Heart left ventricle (tissue), 16 donors: ENCODE measurements around the gene GTPBP3. TPM values are rescaled to one million over a fixed set of nuclear protein-coding genes. Genes with fewer than 3 reads are reported as not detected.

Experiments used
- ATAC-seq, 4 donors: fragments of 200-7000 bp; cut with Tn5 transposase; one replicate each; pipeline ENCODE4 v1.9.1; 2020 to 2022; ENCODE audit warnings: moderate library complexity in 4 of 4, mild to moderate bottlenecking in 3 of 4, moderate number of reproducible peaks in 1 of 4
- DNase-seq, 5 donors: peaks; one replicate each; pipeline ENCODE4 v3.0.0-alpha.2; 2020
- H3K27ac ChIP-seq, 12 donors: fragments of 200-600 bp; sonication (generic) in 4 of 12; one replicate each; pipeline versions ENCODE4 v1.5.0 to v1.8.0; 2016 to 2022; ENCODE audit warnings: mild to moderate bottlenecking in 2 of 12
- H3K27me3 ChIP-seq, 9 donors: fragments of 200-600 bp; sonication (generic) in 2 of 9; one replicate each; pipeline versions ENCODE4 v1.5.1 to v1.8.0; 2016 to 2022; ENCODE audit warnings: mild to moderate bottlenecking in 3 of 9
- H3K36me3 ChIP-seq, 9 donors: fragments of 200-600 bp; sonication (generic) in 2 of 9; one replicate each; pipeline versions ENCODE4 v1.5.0 to v1.8.0; 2018 to 2022; ENCODE audit warnings: mild to moderate bottlenecking in 2 of 9
- H3K4me1 ChIP-seq, 12 donors: fragments of 200-600 bp; sonication (generic) in 4 of 12; one replicate each; pipeline versions ENCODE4 v1.5.0 to v1.8.0; 2016 to 2022; ENCODE audit warnings: mild to moderate bottlenecking in 3 of 12
- H3K4me3 ChIP-seq, 12 donors: fragments of 200-600 bp; sonication (generic) in 4 of 12; one replicate each; pipeline versions ENCODE4 v1.5.0 to v1.8.0; 2017 to 2022; ENCODE audit warnings: mild to moderate bottlenecking in 9 of 12, moderate library complexity in 4 of 12
- H3K9me3 ChIP-seq, 12 donors: fragments of 200-600 bp; sonication (generic) in 4 of 12; one replicate each; pipeline versions ENCODE4 v1.5.0 to v1.8.0; 2016 to 2022; ENCODE audit warnings: mild to moderate bottlenecking in 1 of 12
- CTCF ChIP-seq, 12 donors: fragments of 200-600 bp; sonication (generic) in 4 of 12; IDR thresholded peaks; one replicate each; pipeline versions ENCODE4 v1.5.0 to v1.8.0; 2018 to 2022; ENCODE audit warnings: antibody characterized with exemption in 12 of 12, mild to moderate bottlenecking in 5 of 12
- POLR2A ChIP-seq, 2 donors: fragments of 450-650 bp; IDR thresholded peaks; one replicate each; pipeline ENCODE4 v1.6.1; 2017; ENCODE audit warnings: antibody characterized with exemption in 2 of 2, mild to moderate bottlenecking in 2 of 2, moderate library complexity in 2 of 2
- WGBS, 4 donors: extraction: QIAGEN DNeasy Blood & Tissue Kit in 2 of 4; methylation state at CpG; one replicate each; pipeline versions ENCODE4 v1.1.5 to v1.1.7; 2013 to 2018; 5-methylcytosine and 5-hydroxymethylcytosine counted together
- intact Hi-C, 10 donors: fragments of 100-400 bp; cut with DNase I; formaldehyde crosslinking; loops; one replicate each; pipeline versions ENCODE4 v1.11.1 to v1.14.2; 2022
- polyA plus RNA-seq, 2 donors: library from polyadenylated mRNA; stranded (reverse); fragments of 200-250 nt; gene quantifications; one replicate each; pipeline ENCODE4 v1.2.3, GENCODE V29; 2013
- total RNA-seq, 9 donors: library from RNA; depleted of rRNA in 2 of 9; stranded (reverse); fragments of >200 nt in 2 of 9; fragmentation: NEBNext Ultra II Directional in 3 of 9; extraction: Animal tissue kit (Norgen Biotek cat#: 25700) in 3 of 9; gene quantifications; one replicate each; pipeline versions ENCODE4 v1.1.0 to v1.2.4, GENCODE V29; 2016 to 2023
- donor health status: ischemic (EF 13 %, LVEDD 7.1; RV severe dilation, severe dysfunction).
- donor health status: healthy with polysubstance abuse.
- donor health status: DM: no; HTN: yes; CAD: no.
- donor health status: DM: no; HTN: no; CAD: no.
- donor health status: ischemic (EF 25% LVEDD 6.9; RV normal size, moderate dysfunction).
- donor health status: ischemic (EF 25% LVEDD 5.7; RV mildly dilated, moderate dysfunction).
- donor health status: healthy.
- donor health status: DM: yes; HTN: yes; CAD: no.
- donor health status: ischemic (EF 35%, LVEDD 5.7; RV mildly dilated, moderate dysfunction).
- donor health status: nonischemic (EF 11% LVEDD 7.7; RV severe dilation, severe dysfunction).
- donor health status: DM: yes; HTN: yes; CAD: no.
- donor health status: PGD.
- donor health status: ischemic (EF 29% LVEDD 5.4; RV normal size, mild dysfunction).
- donor health status: nonischemic (EF 23%, LVEDD 6.1; RV moderate dilation, normal function).

GTPBP3 gene
- total and polyA plus RNA-seq, 11 donors = 6.3 to 20.1 (median 11.3) TPM

- Histone ChIP-seq H3K27me3 (no peaks in the 10 kb centered on the region), H3K9me3 (no peaks in the 10 kb centered on the region), H3K4me3 (no peak overlapping the region), H3K4me1 (peaks cover 0 to 31% (median 22%) of the 10 kb centered on the region in 12 donors), H3K36me3 (peaks cover 0 to 22% (median 8%) of the 10 kb centered on the region in 9 donors), H3K27ac (no peak overlapping the region)
- 89 to 93% (median 92%) methylated on average over 32 to 34 of the region's 34 CpGs for WGBS, 4 donors
- TF ChIP-seq POLR2A (IDR thresholded peaks at IDR 0.05) (no peak), CTCF (IDR thresholded peaks at IDR 0.05) (no peak)
- intact Hi-C loops = no loop called here
- ATAC-seq (no peak), DNase-seq (no peak)
Measured at GRCh38 chr19:17339088-17339741, 1.9 kb downstream of the GTPBP3 start.

DNA sequence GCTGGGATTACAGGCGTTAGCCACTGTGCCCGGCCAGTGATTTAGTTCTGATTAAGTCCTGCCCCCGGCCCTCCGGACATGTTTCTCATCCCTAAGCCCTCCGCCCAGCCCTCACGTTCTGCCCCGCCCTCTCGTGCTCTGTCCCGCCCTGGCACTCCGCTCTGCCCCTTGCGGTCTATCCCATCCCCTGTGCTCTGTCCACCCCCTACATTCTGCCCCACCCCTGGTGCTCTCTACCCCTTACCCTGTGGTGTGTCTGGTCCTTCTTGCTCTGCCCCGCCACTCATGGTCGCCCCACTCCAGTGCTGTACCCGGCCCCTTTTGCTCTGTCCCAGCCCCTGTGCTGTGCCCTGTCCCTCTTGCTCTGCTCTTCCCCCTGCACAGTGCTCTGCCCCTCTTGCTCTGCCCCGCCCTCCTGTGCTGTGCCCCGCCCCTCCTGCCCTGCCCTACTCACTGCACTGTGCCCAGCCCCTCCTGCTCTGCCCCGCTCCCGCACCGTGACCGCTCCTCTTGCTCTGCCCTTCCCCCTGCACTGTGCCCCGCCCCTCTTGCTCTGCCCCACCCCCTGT is 3.0 kb downstream of the GTPBP3 start:
- ATAC-seq = no peak
- intact Hi-C loops = loop anchor here in 3 of 10 donors (5.0 to 10.0 kb wide), 3 partner anchors 43 to 514 kb away; partner anchors contain the start of genes NXNL1 (in 1 of the 3) and RPL18A (in 1 of the 3)
- TF ChIP-seq CTCF (IDR thresholded peaks at IDR 0.05) = no peak
- no peak for TF ChIP-seq POLR2A (IDR thresholded peaks at IDR 0.05)
- no peak overlapping the region for H3K27ac ChIP-seq
- peaks cover 0 to 22% (median 8%) of the 10 kb centered on the region in 9 donors for H3K36me3 ChIP-seq
- 78 to 82% (median 80%) methylated on average over 21 of the region's 21 CpGs for WGBS, 4 donors
- no peak for DNase-seq
- H3K4me1 ChIP-seq = peaks cover 0 to 23% (median 14%) of the 10 kb centered on the region in 12 donors
- H3K4me3 ChIP-seq = no peak overlapping the region
- no peaks in the 10 kb centered on the region for H3K9me3 ChIP-seq
- no peaks in the 10 kb centered on the region for H3K27me3 ChIP-seq

DNA sequence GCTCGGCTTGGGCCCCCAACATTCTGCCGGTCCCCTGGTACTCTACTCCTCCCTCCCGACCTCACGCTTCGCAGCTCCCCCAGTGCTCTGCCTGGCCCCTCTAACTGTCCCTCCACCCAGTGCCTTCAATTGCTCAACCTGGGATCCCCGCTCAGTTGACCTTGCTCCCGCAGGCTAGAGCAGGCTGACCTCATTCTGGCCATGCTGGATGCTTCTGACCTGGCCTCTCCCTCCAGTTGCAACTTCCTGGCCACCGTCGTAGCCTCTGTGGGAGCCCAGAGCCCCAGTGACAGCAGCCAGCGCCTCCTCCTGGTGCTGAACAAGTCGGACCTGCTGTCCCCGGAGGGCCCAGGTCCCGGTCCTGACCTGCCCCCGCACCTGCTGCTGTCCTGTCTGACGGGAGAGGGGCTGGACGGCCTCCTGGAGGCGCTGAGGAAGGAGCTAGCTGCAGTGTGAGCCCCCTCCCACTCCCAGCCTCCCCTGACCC is 3.6 kb downstream of the GTPBP3 start:
- Histone ChIP-seq H3K36me3 (peaks cover 0 to 22% (median 8%) of the 10 kb centered on the region in 9 donors), H3K4me3 (no peak overlapping the region), H3K4me1 (peaks cover 0 to 19% (median 11%) of the 10 kb centered on the region in 12 donors), H3K27ac (no peak overlapping the region), H3K27me3 (no peaks in the 10 kb centered on the region), H3K9me3 (no peaks in the 10 kb centered on the region)
- DNase-seq = no peak
- 76 to 88% (median 81%) methylated on average over 10 to 17 of the region's 17 CpGs for WGBS, 4 donors
- TF ChIP-seq CTCF (IDR thresholded peaks at IDR 0.05) (no peak), POLR2A (IDR thresholded peaks at IDR 0.05) (no peak)
- intact Hi-C loops = loop anchor here in 3 of 10 donors (5.0 to 10.0 kb wide), 3 partner anchors 44 to 514 kb away; partner anchors contain the start of genes NXNL1 (in 1 of the 3) and RPL18A (in 1 of the 3)
- ATAC-seq = no peak

DNA sequence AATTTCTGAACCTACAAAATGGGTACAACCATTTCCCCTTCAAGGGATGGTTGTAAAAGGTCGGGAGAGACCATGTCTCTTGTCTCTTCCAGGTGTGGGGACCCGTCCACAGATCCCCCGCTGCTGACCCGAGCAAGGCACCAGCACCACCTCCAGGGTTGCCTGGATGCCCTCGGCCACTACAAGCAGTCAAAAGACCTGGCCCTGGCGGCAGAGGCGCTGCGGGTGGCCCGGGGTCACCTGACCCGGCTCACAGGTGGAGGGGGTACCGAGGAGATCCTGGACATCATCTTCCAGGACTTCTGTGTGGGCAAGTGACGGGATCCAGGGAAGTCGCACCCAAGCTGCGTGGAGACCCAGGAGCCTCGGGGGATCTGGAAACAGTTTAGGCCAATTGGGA is 4.0 kb downstream of the GTPBP3 start:
- Histone ChIP-seq H3K36me3 (peaks cover 0 to 22% (median 8%) of the 10 kb centered on the region in 9 donors), H3K27me3 (no peaks in the 10 kb centered on the region), H3K4me1 (peaks cover 0 to 20% (median 12%) of the 10 kb centered on the region in 12 donors), H3K4me3 (no peak overlapping the region), H3K27ac (no peak overlapping the region), H3K9me3 (no peaks in the 10 kb centered on the region)
- DNase-seq (no peak), ATAC-seq (no peak)
- intact Hi-C loops = loop anchor here in 3 of 10 donors (5.0 to 10.0 kb wide), 3 partner anchors 44 to 513 kb away; partner anchors contain the start of genes NXNL1 (in 1 of the 3) and RPL18A (in 1 of the 3)
- WGBS, 4 donors = 91 to 96% (median 93%) methylated on average over 6 to 15 of the region's 15 CpGs
- no peak for TF ChIP-seq POLR2A (IDR thresholded peaks at IDR 0.05)
- TF ChIP-seq CTCF (IDR thresholded peaks at IDR 0.05) = no peak
